Measurements from ENCODE around the gene RNASE8. TPM values are rescaled to one million over a fixed set of nuclear protein-coding genes. Genes with fewer than 3 reads are reported as not detected.

RNASE8 gene
- total RNA-seq, 1 experiment from 2014 or later: not detected

DNA sequence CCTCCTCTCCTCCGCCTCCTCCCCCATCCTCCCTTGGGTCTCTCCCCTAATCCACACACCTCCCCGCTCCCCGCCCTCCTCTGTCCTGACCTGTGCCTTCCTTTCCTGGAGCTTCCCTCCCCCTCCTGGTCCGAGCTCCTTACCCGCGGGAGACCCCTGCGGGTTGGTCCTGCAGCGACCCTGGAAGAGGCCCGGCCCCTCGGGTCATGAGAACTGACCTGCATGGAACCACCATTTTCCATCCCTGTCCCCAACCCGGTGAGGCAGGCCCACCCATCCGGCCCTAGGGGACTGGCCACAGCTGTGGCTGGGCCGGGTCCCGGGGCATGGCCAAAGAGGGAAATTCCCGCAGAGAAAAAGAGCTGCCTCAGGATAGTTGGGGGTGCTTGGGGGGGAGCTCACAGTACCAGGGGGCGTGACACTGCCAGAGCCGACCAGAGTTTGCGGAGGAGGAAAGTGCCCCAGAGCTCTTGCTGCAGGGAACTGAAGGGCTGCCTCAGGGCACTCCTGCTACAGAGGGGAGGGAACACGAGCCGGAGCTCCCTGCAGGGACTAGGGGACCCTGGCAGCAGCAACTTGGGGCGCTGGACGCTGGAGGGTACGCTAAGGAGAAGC lies 13.1 kb downstream of the RNASE8 start (continued):
- TF ChIP-seq PRRX2 (CRISPR knock-in tag; IDR thresholded peaks at IDR 0.05) (no peak), JUN (CRISPR knock-in tag; IDR thresholded peaks at IDR 0.05) (0 out of 2 replicates have a peak, but pooled peaks have one; percentile 19), ZNF423 (CRISPR knock-in tag; IDR thresholded peaks at IDR 0.05) (peak; percentile 40; the same call in 1 of the 2 replicates), TEAD1 (CRISPR knock-in tag; IDR thresholded peaks at IDR 0.05) (no peak)
- TF ChIP-seq, protein P1, sequence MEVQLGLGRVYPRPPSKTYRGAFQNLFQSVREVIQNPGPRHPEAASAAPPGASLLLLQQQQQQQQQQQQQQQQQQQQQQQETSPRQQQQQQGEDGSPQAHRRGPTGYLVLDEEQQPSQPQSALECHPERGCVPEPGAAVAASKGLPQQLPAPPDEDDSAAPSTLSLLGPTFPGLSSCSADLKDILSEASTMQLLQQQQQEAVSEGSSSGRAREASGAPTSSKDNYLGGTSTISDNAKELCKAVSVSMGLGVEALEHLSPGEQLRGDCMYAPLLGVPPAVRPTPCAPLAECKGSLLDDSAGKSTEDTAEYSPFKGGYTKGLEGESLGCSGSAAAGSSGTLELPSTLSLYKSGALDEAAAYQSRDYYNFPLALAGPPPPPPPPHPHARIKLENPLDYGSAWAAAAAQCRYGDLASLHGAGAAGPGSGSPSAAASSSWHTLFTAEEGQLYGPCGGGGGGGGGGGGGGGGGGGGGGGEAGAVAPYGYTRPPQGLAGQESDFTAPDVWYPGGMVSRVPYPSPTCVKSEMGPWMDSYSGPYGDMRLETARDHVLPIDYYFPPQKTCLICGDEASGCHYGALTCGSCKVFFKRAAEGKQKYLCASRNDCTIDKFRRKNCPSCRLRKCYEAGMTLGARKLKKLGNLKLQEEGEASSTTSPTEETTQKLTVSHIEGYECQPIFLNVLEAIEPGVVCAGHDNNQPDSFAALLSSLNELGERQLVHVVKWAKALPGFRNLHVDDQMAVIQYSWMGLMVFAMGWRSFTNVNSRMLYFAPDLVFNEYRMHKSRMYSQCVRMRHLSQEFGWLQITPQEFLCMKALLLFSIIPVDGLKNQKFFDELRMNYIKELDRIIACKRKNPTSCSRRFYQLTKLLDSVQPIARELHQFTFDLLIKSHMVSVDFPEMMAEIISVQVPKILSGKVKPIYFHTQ (CRISPR knock-in tag; IDR thresholded peaks at IDR 0.05): no peak
- TF ChIP-seq, protein P2, sequence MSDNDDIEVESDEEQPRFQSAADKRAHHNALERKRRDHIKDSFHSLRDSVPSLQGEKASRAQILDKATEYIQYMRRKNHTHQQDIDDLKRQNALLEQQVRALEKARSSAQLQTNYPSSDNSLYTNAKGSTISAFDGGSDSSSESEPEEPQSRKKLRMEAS (CRISPR knock-in tag; IDR thresholded peaks at IDR 0.05): peak; percentile 42

DNA sequence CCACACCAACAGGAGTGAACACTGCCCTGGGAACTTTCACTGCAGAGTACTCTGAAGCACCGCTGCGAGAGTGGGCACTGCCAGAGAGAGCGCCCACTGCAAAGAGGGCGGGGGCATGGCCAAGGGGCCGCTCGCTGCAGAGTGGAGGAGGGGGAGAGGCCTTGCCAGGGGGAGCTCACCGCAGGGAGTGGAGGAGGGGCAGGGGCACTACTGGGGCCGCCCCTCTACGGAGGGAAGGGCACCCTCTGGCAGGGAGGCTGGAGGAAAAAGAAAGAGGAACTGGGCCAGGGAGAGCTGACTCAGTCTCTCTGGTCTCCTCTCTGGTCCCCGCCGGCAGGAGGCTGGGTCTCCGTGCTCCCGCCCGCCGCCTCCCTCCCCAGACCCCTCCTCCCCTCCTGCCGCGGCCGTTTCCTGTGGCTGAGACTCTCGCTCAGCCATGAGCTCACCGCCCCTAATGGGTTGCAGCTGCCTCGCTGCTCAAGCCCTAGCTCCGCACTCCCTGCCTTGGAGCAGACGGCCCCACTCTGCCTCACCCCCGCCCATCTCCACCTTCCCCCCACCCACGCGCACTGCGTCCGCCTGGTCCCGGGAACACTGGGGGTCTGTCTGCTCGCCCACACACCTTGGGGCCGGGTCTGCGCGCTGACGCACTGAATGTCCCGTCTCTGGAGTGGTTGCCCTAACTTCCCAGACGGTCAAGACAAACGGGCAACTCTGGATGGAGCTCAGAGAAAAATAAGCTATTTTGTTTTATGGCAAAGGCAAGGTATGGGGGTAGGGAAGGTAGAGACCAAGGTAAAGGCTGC lies 13.8 kb downstream of the RNASE8 start:
- peak; percentile 88 for DNase-seq (ENCODE audit: low spot score)
- Mint-ChIP-seq H3K9me3 (no peaks in the 10 kb centered on the region), H3K27ac (peak overlapping the region; percentile 80), H3K4me1 (peaks cover 33% of the 10 kb centered on the region), H3K27me3 (ENCODE audit: low read depth) (peaks cover 4% of the 10 kb centered on the region; the same call in 1 of the 2 replicates), H3K36me3 (peaks cover 28% of the 10 kb centered on the region), H3K4me3 (peak overlapping the region; percentile 89)
- peak; percentile 46 for ATAC-seq
- ChIA-PET POLR2A (interaction anchor here (0.6 to 3.0 kb wide), 16 partner anchors 13 to 728 kb away, joined by 3 to 74 read pairs (median 7); partner anchors contain the start of genes PARP2 and TMEM253), CTCF (interaction anchor here (0.6 to 4.6 kb wide), 33 partner anchors 8 to 1695 kb away, joined by 3 to 165 read pairs (median 7); partner anchors contain the start of genes RNASE4, SLC39A2, TMEM253 and ZNF219)
- TF ChIP-seq ZNF138 (CRISPR knock-in tag; conservative IDR thresholded peaks at IDR 0.05) (no peak), TP53 (CRISPR knock-in tag; IDR thresholded peaks at IDR 0.05) (no peak), SP1 (CRISPR knock-in tag; conservative IDR thresholded peaks at IDR 0.05) (no peak)
- TF ChIP-seq, protein P3, sequence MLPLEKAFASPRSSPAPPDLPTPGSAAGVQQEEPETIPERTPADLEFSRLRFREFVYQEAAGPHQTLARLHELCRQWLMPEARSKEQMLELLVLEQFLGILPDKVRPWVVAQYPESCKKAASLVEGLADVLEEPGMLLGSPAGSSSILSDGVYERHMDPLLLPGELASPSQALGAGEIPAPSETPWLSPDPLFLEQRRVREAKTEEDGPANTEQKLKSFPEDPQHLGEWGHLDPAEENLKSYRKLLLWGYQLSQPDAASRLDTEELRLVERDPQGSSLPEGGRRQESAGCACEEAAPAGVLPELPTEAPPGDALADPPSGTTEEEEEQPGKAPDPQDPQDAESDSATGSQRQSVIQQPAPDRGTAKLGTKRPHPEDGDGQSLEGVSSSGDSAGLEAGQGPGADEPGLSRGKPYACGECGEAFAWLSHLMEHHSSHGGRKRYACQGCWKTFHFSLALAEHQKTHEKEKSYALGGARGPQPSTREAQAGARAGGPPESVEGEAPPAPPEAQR (CRISPR knock-in tag; IDR thresholded peaks at IDR 0.05): no peak
- TF ChIP-seq, protein P4, sequence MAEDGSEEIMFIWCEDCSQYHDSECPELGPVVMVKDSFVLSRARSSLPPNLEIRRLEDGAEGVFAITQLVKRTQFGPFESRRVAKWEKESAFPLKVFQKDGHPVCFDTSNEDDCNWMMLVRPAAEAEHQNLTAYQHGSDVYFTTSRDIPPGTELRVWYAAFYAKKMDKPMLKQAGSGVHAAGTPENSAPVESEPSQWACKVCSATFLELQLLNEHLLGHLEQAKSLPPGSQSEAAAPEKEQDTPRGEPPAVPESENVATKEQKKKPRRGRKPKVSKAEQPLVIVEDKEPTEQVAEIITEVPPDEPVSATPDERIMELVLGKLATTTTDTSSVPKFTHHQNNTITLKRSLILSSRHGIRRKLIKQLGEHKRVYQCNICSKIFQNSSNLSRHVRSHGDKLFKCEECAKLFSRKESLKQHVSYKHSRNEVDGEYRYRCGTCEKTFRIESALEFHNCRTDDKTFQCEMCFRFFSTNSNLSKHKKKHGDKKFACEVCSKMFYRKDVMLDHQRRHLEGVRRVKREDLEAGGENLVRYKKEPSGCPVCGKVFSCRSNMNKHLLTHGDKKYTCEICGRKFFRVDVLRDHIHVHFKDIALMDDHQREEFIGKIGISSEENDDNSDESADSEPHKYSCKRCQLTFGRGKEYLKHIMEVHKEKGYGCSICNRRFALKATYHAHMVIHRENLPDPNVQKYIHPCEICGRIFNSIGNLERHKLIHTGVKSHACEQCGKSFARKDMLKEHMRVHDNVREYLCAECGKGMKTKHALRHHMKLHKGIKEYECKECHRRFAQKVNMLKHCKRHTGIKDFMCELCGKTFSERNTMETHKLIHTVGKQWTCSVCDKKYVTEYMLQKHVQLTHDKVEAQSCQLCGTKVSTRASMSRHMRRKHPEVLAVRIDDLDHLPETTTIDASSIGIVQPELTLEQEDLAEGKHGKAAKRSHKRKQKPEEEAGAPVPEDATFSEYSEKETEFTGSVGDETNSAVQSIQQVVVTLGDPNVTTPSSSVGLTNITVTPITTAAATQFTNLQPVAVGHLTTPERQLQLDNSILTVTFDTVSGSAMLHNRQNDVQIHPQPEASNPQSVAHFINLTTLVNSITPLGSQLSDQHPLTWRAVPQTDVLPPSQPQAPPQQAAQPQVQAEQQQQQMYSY (CRISPR knock-in tag; IDR thresholded peaks at IDR 0.05): no peak
- TF ChIP-seq, protein P5, sequence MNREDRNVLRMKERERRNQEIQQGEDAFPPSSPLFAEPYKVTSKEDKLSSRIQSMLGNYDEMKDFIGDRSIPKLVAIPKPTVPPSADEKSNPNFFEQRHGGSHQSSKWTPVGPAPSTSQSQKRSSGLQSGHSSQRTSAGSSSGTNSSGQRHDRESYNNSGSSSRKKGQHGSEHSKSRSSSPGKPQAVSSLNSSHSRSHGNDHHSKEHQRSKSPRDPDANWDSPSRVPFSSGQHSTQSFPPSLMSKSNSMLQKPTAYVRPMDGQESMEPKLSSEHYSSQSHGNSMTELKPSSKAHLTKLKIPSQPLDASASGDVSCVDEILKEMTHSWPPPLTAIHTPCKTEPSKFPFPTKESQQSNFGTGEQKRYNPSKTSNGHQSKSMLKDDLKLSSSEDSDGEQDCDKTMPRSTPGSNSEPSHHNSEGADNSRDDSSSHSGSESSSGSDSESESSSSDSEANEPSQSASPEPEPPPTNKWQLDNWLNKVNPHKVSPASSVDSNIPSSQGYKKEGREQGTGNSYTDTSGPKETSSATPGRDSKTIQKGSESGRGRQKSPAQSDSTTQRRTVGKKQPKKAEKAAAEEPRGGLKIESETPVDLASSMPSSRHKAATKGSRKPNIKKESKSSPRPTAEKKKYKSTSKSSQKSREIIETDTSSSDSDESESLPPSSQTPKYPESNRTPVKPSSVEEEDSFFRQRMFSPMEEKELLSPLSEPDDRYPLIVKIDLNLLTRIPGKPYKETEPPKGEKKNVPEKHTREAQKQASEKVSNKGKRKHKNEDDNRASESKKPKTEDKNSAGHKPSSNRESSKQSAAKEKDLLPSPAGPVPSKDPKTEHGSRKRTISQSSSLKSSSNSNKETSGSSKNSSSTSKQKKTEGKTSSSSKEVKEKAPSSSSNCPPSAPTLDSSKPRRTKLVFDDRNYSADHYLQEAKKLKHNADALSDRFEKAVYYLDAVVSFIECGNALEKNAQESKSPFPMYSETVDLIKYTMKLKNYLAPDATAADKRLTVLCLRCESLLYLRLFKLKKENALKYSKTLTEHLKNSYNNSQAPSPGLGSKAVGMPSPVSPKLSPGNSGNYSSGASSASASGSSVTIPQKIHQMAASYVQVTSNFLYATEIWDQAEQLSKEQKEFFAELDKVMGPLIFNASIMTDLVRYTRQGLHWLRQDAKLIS (CRISPR knock-in tag; IDR thresholded peaks at IDR 0.05; ENCODE audit: borderline replicate concordance): no peak
- TF ChIP-seq, protein P6, sequence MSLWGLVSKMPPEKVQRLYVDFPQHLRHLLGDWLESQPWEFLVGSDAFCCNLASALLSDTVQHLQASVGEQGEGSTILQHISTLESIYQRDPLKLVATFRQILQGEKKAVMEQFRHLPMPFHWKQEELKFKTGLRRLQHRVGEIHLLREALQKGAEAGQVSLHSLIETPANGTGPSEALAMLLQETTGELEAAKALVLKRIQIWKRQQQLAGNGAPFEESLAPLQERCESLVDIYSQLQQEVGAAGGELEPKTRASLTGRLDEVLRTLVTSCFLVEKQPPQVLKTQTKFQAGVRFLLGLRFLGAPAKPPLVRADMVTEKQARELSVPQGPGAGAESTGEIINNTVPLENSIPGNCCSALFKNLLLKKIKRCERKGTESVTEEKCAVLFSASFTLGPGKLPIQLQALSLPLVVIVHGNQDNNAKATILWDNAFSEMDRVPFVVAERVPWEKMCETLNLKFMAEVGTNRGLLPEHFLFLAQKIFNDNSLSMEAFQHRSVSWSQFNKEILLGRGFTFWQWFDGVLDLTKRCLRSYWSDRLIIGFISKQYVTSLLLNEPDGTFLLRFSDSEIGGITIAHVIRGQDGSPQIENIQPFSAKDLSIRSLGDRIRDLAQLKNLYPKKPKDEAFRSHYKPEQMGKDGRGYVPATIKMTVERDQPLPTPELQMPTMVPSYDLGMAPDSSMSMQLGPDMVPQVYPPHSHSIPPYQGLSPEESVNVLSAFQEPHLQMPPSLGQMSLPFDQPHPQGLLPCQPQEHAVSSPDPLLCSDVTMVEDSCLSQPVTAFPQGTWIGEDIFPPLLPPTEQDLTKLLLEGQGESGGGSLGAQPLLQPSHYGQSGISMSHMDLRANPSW (CRISPR knock-in tag; conservative IDR thresholded peaks at IDR 0.05; ENCODE audit: low read depth): no peak
- TF ChIP-seq, protein P7, sequence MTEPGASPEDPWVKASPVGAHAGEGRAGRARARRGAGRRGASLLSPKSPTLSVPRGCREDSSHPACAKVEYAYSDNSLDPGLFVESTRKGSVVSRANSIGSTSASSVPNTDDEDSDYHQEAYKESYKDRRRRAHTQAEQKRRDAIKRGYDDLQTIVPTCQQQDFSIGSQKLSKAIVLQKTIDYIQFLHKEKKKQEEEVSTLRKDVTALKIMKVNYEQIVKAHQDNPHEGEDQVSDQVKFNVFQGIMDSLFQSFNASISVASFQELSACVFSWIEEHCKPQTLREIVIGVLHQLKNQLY (CRISPR knock-in tag; IDR thresholded peaks at IDR 0.05): no peak

All from WTC11 (cell line).